Ishikawa (cell line): ENCODE data around the gene WDR64.

Experiments
- EP300 ChIP-seq: IDR thresholded peaks from 2 replicates; pipeline ENCODE4 v1.6.1; 2012; ENCODE audit warnings: borderline replicate concordance
- REST ChIP-seq: IDR thresholded peaks from 2 replicates; pipeline ENCODE4 v1.6.1; 2012; ENCODE audit warnings: low read depth, mild to moderate bottlenecking

GRCh38 chr1:241836941-241837340 lies 184.9 kb downstream of the WDR64 start:
- TF ChIP-seq EP300 (no peak), REST (no peak)
